ENCODE results near the gene STXBP6. TPM values are rescaled to one million over a fixed set of nuclear protein-coding genes. Genes with fewer than 3 reads are reported as not detected.
A peak's percentile ranks its signal among the peaks of the same experiment; 100 is the strongest.
"Not testable (repeated sequence)": the region's sequence is repeated elsewhere in the genome, so short reads cannot be mapped to it uniquely, and the experiment has no call there.

The STXBP6 gene
- total and polyA plus RNA-seq, 5 donors, result 18.8 to 31.7 (median 30.7) TPM

DNA sequence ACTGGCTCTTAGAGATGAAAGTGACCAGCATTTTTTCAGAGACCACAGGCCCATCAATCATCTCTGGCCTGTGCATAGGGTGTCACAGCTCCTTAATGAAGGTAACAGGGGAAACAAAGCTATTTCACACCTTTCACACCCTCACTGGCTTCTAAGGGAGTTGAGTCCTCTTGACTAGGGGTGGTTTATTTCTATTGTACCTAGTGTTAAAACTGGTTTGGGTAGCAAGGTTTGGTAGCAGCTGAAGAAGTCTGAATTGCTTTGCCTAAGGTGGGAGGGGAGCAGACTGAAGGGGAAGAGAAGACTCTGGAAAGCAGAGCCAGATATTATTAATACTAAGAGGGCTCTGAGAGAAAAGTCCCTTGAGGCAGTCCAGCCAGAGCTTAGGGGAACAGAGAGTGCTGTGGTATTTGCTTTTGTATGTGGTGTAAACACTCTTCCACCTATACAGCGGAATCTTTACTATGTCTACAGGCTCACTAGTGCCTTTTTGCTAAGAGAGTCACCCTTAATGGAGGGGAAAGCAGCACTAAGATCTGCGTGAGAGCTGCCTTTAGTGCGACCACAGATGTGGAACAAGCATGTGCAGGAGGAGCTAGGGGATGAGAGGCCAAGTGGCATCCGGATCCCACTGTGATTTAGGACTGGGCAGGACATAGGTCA is 95.8 kb downstream of the STXBP6 start:
- Histone ChIP-seq H3K27me3 (ENCODE audit: control insufficient read depth, insufficient read depth) (no peaks in the 10 kb centered on the region), H3K4me1 (ENCODE audit: control insufficient read depth, insufficient read depth, low read length) (peaks cover 9% of the 10 kb centered on the region), H3K4me3 (ENCODE audit: low read length) (no peak overlapping the region), H3K9me3 (ENCODE audit: control insufficient read depth, low read length) (no peaks in the 10 kb centered on the region), H3K27ac (ENCODE audit: low read length) (peak overlapping the region; percentile 34)
- DNase-seq (no peak), ATAC-seq (peak in 1 of 2 donors; percentile 23)
- intact Hi-C loops (cut with DNase I), result no loop called here
- 76% methylated on average over 4 of the region's 4 CpGs for WGBS

DNA sequence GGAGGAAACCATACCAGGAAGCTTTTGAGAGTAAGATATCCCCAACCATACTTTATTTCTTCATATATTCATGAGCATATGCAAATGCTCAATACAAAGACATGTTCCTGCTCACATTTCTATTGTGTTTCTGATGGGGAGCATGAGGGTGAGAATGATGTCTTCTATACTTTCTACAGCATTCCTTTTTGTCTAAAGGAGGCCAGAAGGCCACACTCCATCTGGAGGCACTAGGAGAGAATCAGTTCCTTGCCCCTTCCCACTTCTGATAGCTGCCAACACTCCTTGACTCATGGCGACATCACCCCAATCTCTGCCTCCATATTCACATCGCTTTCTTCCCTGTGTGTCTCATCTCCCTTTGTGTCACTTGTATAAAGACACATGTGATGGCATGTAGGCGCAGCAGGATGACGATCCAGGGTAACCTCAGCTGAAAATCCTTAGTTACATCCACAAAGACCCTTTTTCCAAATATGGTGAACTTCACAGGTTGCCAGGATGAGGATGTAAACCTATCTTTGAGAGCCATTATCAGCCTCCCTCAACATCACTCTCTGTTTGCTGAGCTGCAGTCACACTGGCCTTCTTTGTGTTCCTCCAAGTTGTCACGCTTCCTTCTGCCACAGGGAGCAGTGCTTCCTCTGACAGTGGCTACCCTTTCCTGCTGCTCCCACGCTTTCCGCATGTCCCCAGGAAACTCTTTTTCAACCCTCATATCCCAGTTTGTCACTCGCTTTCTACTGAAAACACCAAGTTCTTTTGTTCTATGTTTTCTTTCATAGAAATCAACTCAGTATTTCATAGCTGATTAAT is 96.9 kb downstream of the STXBP6 start:
- Histone ChIP-seq H3K9me3 (ENCODE audit: control insufficient read depth, low read length) (no peaks in the 10 kb centered on the region), H3K4me3 (ENCODE audit: low read length) (no peak overlapping the region), H3K4me1 (ENCODE audit: control insufficient read depth, insufficient read depth, low read length) (peaks cover 8% of the 10 kb centered on the region), H3K27ac (ENCODE audit: low read length) (no peak overlapping the region), H3K27me3 (ENCODE audit: control insufficient read depth, insufficient read depth) (no peaks in the 10 kb centered on the region)
- 82% methylated on average over 8 of the region's 8 CpGs for WGBS
- intact Hi-C loops (cut with DNase I), result no loop called here
- peak; percentile 29 to 57 for ATAC-seq
- DNase-seq, result no peak

DNA sequence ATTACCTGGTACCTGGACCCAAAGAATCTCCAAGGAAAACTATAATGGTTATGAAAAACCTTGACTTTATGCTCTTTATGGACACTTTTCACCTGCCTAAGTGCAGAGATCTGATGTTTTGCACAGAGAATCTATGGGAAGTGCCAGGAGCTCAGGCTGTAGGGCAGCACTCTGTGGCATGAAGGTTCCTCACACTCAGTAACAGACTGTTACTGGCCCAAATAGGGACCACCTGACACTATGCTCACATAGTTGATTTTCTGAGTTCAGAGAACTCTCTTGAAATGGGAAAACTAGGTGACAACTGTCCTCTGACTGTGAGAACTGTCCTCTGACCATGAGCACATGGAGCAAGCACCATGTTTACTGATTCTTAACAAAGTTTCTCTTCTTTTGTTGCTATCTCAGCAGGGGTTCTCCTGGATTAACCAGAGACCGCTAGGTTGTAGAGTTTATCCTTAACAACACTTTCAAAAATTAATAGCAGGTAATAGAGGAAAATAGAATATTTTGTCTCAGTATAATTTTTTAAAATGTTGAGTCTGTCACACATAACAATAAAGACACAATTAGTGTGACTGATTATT is 101.6 kb downstream of the STXBP6 start:
- H3K27ac ChIP-seq (ENCODE audit: low read length), result no peak overlapping the region
- no peak overlapping the region for H3K4me3 ChIP-seq (ENCODE audit: low read length)
- 99% methylated on average over 1 of the region's 1 CpG for WGBS
- intact Hi-C loops (cut with DNase I), result no loop called here
- no peaks in the 10 kb centered on the region for H3K27me3 ChIP-seq (ENCODE audit: control insufficient read depth, insufficient read depth)
- DNase-seq (no peak), ATAC-seq (no peak)
- peaks cover 2% of the 10 kb centered on the region for H3K4me1 ChIP-seq (ENCODE audit: control insufficient read depth, insufficient read depth, low read length)
- no peaks in the 10 kb centered on the region for H3K9me3 ChIP-seq (ENCODE audit: control insufficient read depth, low read length)

- no peak for DNase-seq
- Histone ChIP-seq H3K27ac (ENCODE audit: low read length) (no peak overlapping the region), H3K27me3 (ENCODE audit: control insufficient read depth, insufficient read depth) (no peaks in the 10 kb centered on the region), H3K4me3 (ENCODE audit: low read length) (no peak overlapping the region), H3K4me1 (ENCODE audit: control insufficient read depth, insufficient read depth, low read length) (peaks cover 5% of the 10 kb centered on the region), H3K9me3 (ENCODE audit: control insufficient read depth, low read length) (no peaks in the 10 kb centered on the region)
- WGBS, result 87% methylated on average over 6 of the region's 6 CpGs
- intact Hi-C loops (cut with DNase I), result no loop called here
- no peak for ATAC-seq
Observed at GRCh38 chr14:24947131-24947530, 102.8 kb downstream of the STXBP6 start.

DNA sequence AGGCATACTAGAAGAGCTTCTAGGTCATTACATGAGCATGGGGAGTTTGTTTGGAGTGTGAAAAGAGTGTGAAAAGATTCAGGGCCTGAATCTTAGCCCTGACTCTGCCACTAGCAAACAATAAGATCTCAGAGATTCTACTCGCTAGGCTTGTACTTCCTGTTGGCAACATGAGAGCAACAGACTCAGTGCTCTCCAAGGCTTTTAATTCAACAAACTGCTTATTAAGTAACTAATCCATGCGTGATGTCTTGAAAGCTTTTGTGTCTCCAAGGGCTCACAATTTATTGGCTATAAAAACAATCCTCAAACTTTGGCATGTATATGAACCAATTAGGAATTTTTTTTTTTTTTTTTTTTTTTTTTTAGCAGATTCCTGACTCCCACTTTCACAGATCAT is 105.1 kb downstream of the STXBP6 start:
- no peak overlapping the region for H3K4me3 ChIP-seq (ENCODE audit: low read length)
- 21% methylated on average over 2 of the region's 2 CpGs for WGBS
- peak in 1 of 2 donors; percentile 44 for ATAC-seq
- intact Hi-C loops (cut with DNase I), result no loop called here
- DNase-seq, result no peak
- no peaks in the 10 kb centered on the region for H3K27me3 ChIP-seq (ENCODE audit: control insufficient read depth, insufficient read depth)
- H3K27ac ChIP-seq (ENCODE audit: low read length), result no peak overlapping the region
- no peaks in the 10 kb centered on the region for H3K9me3 ChIP-seq (ENCODE audit: control insufficient read depth, low read length)
- peaks cover 7% of the 10 kb centered on the region for H3K4me1 ChIP-seq (ENCODE audit: control insufficient read depth, insufficient read depth, low read length)

- H3K4me1 ChIP-seq (ENCODE audit: control insufficient read depth, insufficient read depth, low read length), result peaks cover 6% of the 10 kb centered on the region
- peak in 1 of 3 donors; percentile 29 for DNase-seq
Observed at GRCh38 chr14:24943024-24943423, 106.9 kb downstream of the STXBP6 start.

DNA sequence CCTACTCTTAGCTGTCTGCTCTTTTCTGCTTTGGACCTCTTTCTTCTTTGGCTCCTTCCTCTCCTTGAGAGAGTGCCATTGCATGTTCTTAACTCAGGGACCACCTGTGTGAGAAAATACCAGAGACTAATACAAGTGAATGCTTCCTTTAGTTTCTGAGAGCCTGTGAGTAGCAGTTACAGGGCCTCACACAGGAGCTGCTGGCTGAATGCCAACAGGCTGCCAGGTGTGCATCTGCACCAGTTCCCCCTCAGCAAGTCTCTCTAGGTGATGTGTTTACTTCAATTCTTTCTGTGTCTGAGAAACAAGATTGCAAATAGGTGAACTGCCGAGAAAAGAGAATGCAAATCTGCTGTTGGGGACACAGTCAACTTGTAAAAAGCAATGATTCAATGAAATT is 108.2 kb downstream of the STXBP6 start:
- no peak for DNase-seq
- intact Hi-C loops (cut with DNase I), result no loop called here
- Histone ChIP-seq H3K27ac (ENCODE audit: low read length) (no peak overlapping the region), H3K4me1 (ENCODE audit: control insufficient read depth, insufficient read depth, low read length) (peaks cover 6% of the 10 kb centered on the region), H3K4me3 (ENCODE audit: low read length) (no peak overlapping the region), H3K27me3 (ENCODE audit: control insufficient read depth, insufficient read depth) (no peaks in the 10 kb centered on the region), H3K9me3 (ENCODE audit: control insufficient read depth, low read length) (no peaks in the 10 kb centered on the region)
- ATAC-seq, result no peak
- WGBS, result 99% methylated on average over 1 of the region's 1 CpG

More at GRCh38 chr14:24943024-24943423, 106.9 kb downstream of the STXBP6 start:
- peak in 1 of 2 donors; percentile 29 for ATAC-seq
- H3K27ac ChIP-seq (ENCODE audit: low read length), result peak overlapping the region; percentile 55
- no peak overlapping the region for H3K4me3 ChIP-seq (ENCODE audit: low read length)
- no peaks in the 10 kb centered on the region for H3K9me3 ChIP-seq (ENCODE audit: control insufficient read depth, low read length)
- intact Hi-C loops (cut with DNase I), result no loop called here
- H3K27me3 ChIP-seq (ENCODE audit: control insufficient read depth, insufficient read depth), result no peaks in the 10 kb centered on the region
- 45% methylated on average over 3 of the region's 3 CpGs for WGBS

GRCh38 chr14:24940213-24940783 is 109.6 kb downstream of the STXBP6 start:
- WGBS, result 69% methylated on average over 5 of the region's 5 CpGs
- Histone ChIP-seq H3K4me1 (ENCODE audit: control insufficient read depth, insufficient read depth, low read length) (peaks cover 6% of the 10 kb centered on the region), H3K9me3 (ENCODE audit: control insufficient read depth, low read length) (no peaks in the 10 kb centered on the region), H3K27me3 (ENCODE audit: control insufficient read depth, insufficient read depth) (no peaks in the 10 kb centered on the region), H3K4me3 (ENCODE audit: low read length) (no peak overlapping the region), H3K27ac (ENCODE audit: low read length) (no peak overlapping the region)
- intact Hi-C loops (cut with DNase I), result no loop called here
- DNase-seq (no peak), ATAC-seq (peak in 1 of 2 donors; percentile 18)

- Histone ChIP-seq H3K4me3 (ENCODE audit: low read length) (no peak overlapping the region), H3K27me3 (ENCODE audit: control insufficient read depth, insufficient read depth) (no peaks in the 10 kb centered on the region), H3K27ac (ENCODE audit: low read length) (no peak overlapping the region), H3K9me3 (ENCODE audit: control insufficient read depth, low read length) (no peaks in the 10 kb centered on the region), H3K4me1 (ENCODE audit: control insufficient read depth, insufficient read depth, low read length) (peaks cover 6% of the 10 kb centered on the region)
- DNase-seq (no peak), ATAC-seq (no peak)
- WGBS, result 55% methylated on average over 1 of the region's 1 CpG
- intact Hi-C loops (cut with DNase I), result no loop called here
Observed at GRCh38 chr14:24938593-24938992, 111.4 kb downstream of the STXBP6 start.

DNA sequence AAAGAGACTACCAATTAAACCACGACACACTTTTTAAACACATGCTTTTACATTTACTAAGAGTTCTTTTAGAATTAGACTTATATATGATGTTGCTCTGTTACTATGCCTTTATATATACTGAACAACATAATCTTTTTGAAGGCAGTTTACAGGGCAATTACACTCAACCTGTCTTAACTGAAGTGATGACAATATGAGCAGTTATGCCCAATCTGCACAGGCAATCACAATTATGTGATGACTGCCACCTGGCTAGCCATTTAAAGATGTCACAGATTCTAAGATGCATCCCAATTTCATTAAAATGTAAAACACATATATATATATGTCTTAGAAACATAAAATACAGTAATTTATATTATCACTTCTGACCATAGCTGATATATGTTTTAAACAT is 112.6 kb downstream of the STXBP6 start:
- intact Hi-C loops (cut with DNase I), result no loop called here
- DNase-seq (no peak), ATAC-seq (no peak)
- Histone ChIP-seq H3K27me3 (ENCODE audit: control insufficient read depth, insufficient read depth) (no peaks in the 10 kb centered on the region), H3K9me3 (ENCODE audit: control insufficient read depth, low read length) (no peaks in the 10 kb centered on the region), H3K4me1 (ENCODE audit: control insufficient read depth, insufficient read depth, low read length) (peaks cover 2% of the 10 kb centered on the region), H3K4me3 (ENCODE audit: low read length) (no peak overlapping the region), H3K27ac (ENCODE audit: low read length) (no peak overlapping the region)
- 91% methylated on average over 1 of the region's 1 CpG for WGBS

GRCh38 chr14:24936773-24937172 is 113.2 kb downstream of the STXBP6 start:
- H3K27me3 ChIP-seq (ENCODE audit: control insufficient read depth, insufficient read depth); intact Hi-C loops (cut with DNase I): not testable (repeated sequence)
- 91% methylated on average over 2 of the region's 2 CpGs for WGBS

More at GRCh38 chr14:24936773-24937172, 113.2 kb downstream of the STXBP6 start:
- not testable (repeated sequence) for H3K4me3 ChIP-seq (ENCODE audit: low read length); DNase-seq; H3K4me1 ChIP-seq (ENCODE audit: control insufficient read depth, insufficient read depth, low read length); H3K9me3 ChIP-seq (ENCODE audit: control insufficient read depth, low read length); ATAC-seq; H3K27ac ChIP-seq (ENCODE audit: low read length)

All from right cardiac atrium (tissue), 5 donors.